IMR-90 (cell line): ENCODE data around the gene ZNF662. TPM values are rescaled to one million over a fixed set of nuclear protein-coding genes. Genes with fewer than 3 reads are reported as not detected.

Source experiments
- ATAC-seq: fragments of 200-7000 bp; cut with Tn5 transposase; 2 replicates; pipeline ENCODE4 v1.9.1; 2020; ENCODE audit warnings: low read depth, mild to moderate bottlenecking, moderate library complexity
- BruUV-seq: library from RNA; stranded (reverse); fragments of 400-500 nt; replicated peaks from 2 replicates; lab custom pipeline; 2021; lab: Mats Ljungman, UMichigan
- CTCF ChIA-PET: fragments of 300-600 bp; formaldehyde crosslinking; extraction: SDS; loops from one replicate; lab custom pipeline; 2021; ENCODE audit warnings: antibody characterized with exemption; lab: Yijun Ruan, JAX
- POLR2A ChIA-PET: fragments of 300-600 bp; sonication (Branson Sonifier 250); formaldehyde crosslinking; loops from one replicate; lab custom pipeline; 2022; ENCODE audit warnings: antibody characterized with exemption; ENCODE audit not compliant: unreplicated experiment; lab: Charles Lee
- DNase-seq: peaks from one replicate; pipeline ENCODE4 v3.0.0; 2013
- H2AFZ ChIP-seq: replicated peaks from 2 replicates; pipeline ENCODE3; 2013; ENCODE audit warnings: low read length, mild to moderate bottlenecking; ENCODE audit not compliant: poor library complexity
- H2AK5ac ChIP-seq: 2 replicates; pipeline ENCODE4 v1.6.1; 2013; ENCODE audit warnings: low read depth, low read length, inconsistent platforms
- H2AK9ac ChIP-seq: replicated peaks from 2 replicates; pipeline ENCODE3; 2013; ENCODE audit warnings: mild to moderate bottlenecking, low read depth, low read length, moderate library complexity; ENCODE audit not compliant: poor library complexity
- H2BK120ac ChIP-seq: 2 replicates; pipeline ENCODE4 v1.6.1; 2013; ENCODE audit warnings: low read depth, low read length, inconsistent platforms
- H2BK15ac ChIP-seq: 3 replicates; pipeline ENCODE4 v1.6.1; 2013; ENCODE audit warnings: low read depth, low read length, inconsistent platforms
- H2BK20ac ChIP-seq: 2 replicates; pipeline ENCODE4 v1.6.1; 2013; ENCODE audit warnings: low read depth, mild to moderate bottlenecking, inconsistent platforms, low read length, moderate library complexity
- H2BK5ac ChIP-seq: 2 replicates; pipeline ENCODE4 v1.6.1; 2013; ENCODE audit warnings: mild to moderate bottlenecking, low read depth, low read length, inconsistent platforms; ENCODE audit not compliant: poor library complexity, severe bottlenecking
- H3K14ac ChIP-seq: replicated peaks from 2 replicates; pipeline ENCODE4 v1.6.1; 2013; ENCODE audit warnings: low read depth, low read length, inconsistent platforms
- H3K18ac ChIP-seq: 2 replicates; pipeline ENCODE4 v1.6.1; 2013; ENCODE audit warnings: low read depth, low read length, control low read depth
- H3K23ac ChIP-seq: 2 replicates; pipeline ENCODE4 v1.6.1; 2013; ENCODE audit warnings: low read depth, low read length, inconsistent platforms
- H3K27ac ChIP-seq: 2 replicates; pipeline ENCODE4 v1.5.1; 2013; ENCODE audit warnings: mild to moderate bottlenecking, control low read depth, low read length; ENCODE audit not compliant: insufficient read depth
- H3K27me3 ChIP-seq: 2 replicates; pipeline ENCODE4 v1.6.1; 2013; ENCODE audit warnings: low read length; ENCODE audit not compliant: control insufficient read depth, insufficient read depth
- H3K36me3 ChIP-seq: 2 replicates; pipeline ENCODE4 v1.6.1; 2013; ENCODE audit warnings: low read length, mixed read lengths; ENCODE audit not compliant: control insufficient read depth, insufficient read depth
- H3K4ac ChIP-seq: 2 replicates; pipeline ENCODE4 v1.6.1; 2013; ENCODE audit warnings: low read depth, low read length, inconsistent platforms
- H3K4me1 ChIP-seq: 2 replicates; pipeline ENCODE4 v1.6.1; 2013; ENCODE audit warnings: low read length, mixed read lengths; ENCODE audit not compliant: control insufficient read depth, insufficient read depth
- H3K4me2 ChIP-seq: 2 replicates; pipeline ENCODE4 v1.6.1; 2013; ENCODE audit warnings: low read depth, mild to moderate bottlenecking, control low read depth, low read length, moderate library complexity
- H3K4me3 ChIP-seq: 2 replicates; pipeline ENCODE4 v1.5.1; 2013; ENCODE audit warnings: low read depth, mild to moderate bottlenecking, control low read depth, low read length, moderate library complexity; ENCODE audit not compliant: insufficient read depth
- H3K56ac ChIP-seq: 2 replicates; pipeline ENCODE4 v1.6.1; 2013; ENCODE audit warnings: low read length, inconsistent platforms; ENCODE audit not compliant: insufficient read depth; ENCODE audit errors: extremely low read depth
- H3K79me1 ChIP-seq, 2 experiments: 2 replicates each; pipeline ENCODE4 v1.6.1; 2013; ENCODE audit warnings: low read length in 2 of 2, inconsistent platforms in 1 of 2, low read depth in 1 of 2
- H3K9ac ChIP-seq: 2 replicates; pipeline ENCODE4 v1.6.1; 2013; ENCODE audit warnings: low read depth, low read length, control low read depth
- H3K9me1 ChIP-seq: 2 replicates; pipeline ENCODE4 v1.6.1; 2013; ENCODE audit warnings: low read length, inconsistent platforms; ENCODE audit not compliant: insufficient read depth
- H3K9me3 ChIP-seq: 2 replicates; pipeline ENCODE4 v1.6.1; 2013; ENCODE audit warnings: low read length; ENCODE audit not compliant: control insufficient read depth, insufficient read depth
- H4K20me1 ChIP-seq: 2 replicates; pipeline ENCODE4 v1.6.1; 2013; ENCODE audit warnings: low read length, inconsistent platforms; ENCODE audit not compliant: insufficient read depth
- H4K5ac ChIP-seq: 2 replicates; pipeline ENCODE4 v1.6.1; 2013; ENCODE audit warnings: mild to moderate bottlenecking, low read depth, low read length, control low read depth
- H4K8ac ChIP-seq, 2 experiments: 2 replicates each; pipeline ENCODE4 v1.6.1; 2013; ENCODE audit warnings: low read depth in 2 of 2, low read length in 2 of 2, control low read depth in 1 of 2, inconsistent platforms in 1 of 2
- H4K91ac ChIP-seq: 2 replicates; pipeline ENCODE4 v1.6.1; 2013; ENCODE audit warnings: low read depth, low read length, inconsistent platforms; ENCODE audit not compliant: insufficient read depth
- BHLHE40 ChIP-seq: fragments of 150-350 bp; IDR thresholded peaks from 2 replicates; pipeline ENCODE4 v1.6.1; 2016; ENCODE audit warnings: mild to moderate bottlenecking, low read depth, low read length
- CHD1 ChIP-seq: IDR thresholded peaks from 2 replicates; pipeline ENCODE4 v1.6.1; 2012; ENCODE audit warnings: low read depth, low read length, improper control_type of control experiment
- FOS ChIP-seq: fragments of 150-350 bp; IDR thresholded peaks from 2 replicates; pipeline ENCODE4 v1.6.1; 2016; ENCODE audit warnings: low read depth, low read length
- MAFK ChIP-seq: IDR thresholded peaks from 2 replicates; pipeline ENCODE4 v1.6.1; 2012; ENCODE audit warnings: low read depth, low read length, improper control_type of control experiment
- MXI1 ChIP-seq: IDR thresholded peaks from 2 replicates; pipeline ENCODE4 v1.6.1; 2012; ENCODE audit warnings: low read depth, mild to moderate bottlenecking, low read length, moderate library complexity, borderline replicate concordance
- NFE2L2 ChIP-seq: fragments of 150-350 bp; IDR thresholded peaks from 2 replicates; pipeline ENCODE4 v1.6.1; 2016; ENCODE audit warnings: low read depth, mild to moderate bottlenecking, low read length
- POLR2A ChIP-seq: IDR thresholded peaks from 2 replicates; pipeline ENCODE4 v1.6.1; 2012; ENCODE audit warnings: mild to moderate bottlenecking, low read depth, low read length
- RCOR1 ChIP-seq: IDR thresholded peaks from 2 replicates; pipeline ENCODE4 v1.6.1; 2012; ENCODE audit warnings: mild to moderate bottlenecking, low read length, improper control_type of control experiment; ENCODE audit not compliant: insufficient replicate concordance
- RFX5 ChIP-seq: IDR thresholded peaks from 2 replicates; pipeline ENCODE4 v1.8.0; 2012; ENCODE audit warnings: low read depth, mild to moderate bottlenecking, low read length, moderate library complexity
- SMC3 ChIP-seq: fragments of 150-350 bp; IDR thresholded peaks from 2 replicates; pipeline ENCODE4 v1.6.1; 2016; ENCODE audit warnings: low read depth, mild to moderate bottlenecking, antibody characterized with exemption, low read length, moderate library complexity
- WGBS, 2 experiments: methylation state at CpG; one replicate each; pipeline versions ENCODE4 v1.1.5 to v1.1.7; 2013; ENCODE audit warnings: missing lambda C conversion rate in 2 of 2; ENCODE audit not compliant: insufficient read length in 1 of 2; ENCODE audit errors: extremely low coverage in 2 of 2; 5-methylcytosine and 5-hydroxymethylcytosine counted together
- dilution Hi-C: fragments of 300-500 bp; cut with HindIII; formaldehyde crosslinking; loops from one replicate; pipeline ENCODE4 v1.14.3; 2018; ENCODE audit warnings: low sequenced_read_pairs; ENCODE audit not compliant: unreplicated experiment
- in situ Hi-C: fragments of 300-500 bp; cut with MboI; formaldehyde crosslinking; loops from 3 replicates; pipeline ENCODE4 v1.14.3; 2019; ENCODE audit warnings: low sequenced_read_pairs, inconsistent platforms, mixed read lengths
- intact Hi-C: fragments of 100-400 bp; cut with micrococcal nuclease; formaldehyde crosslinking; loops from 2 replicates; pipeline ENCODE4 v1.10.0; 2022
- polyA plus RNA-seq, 3 experiments: library from polyadenylated mRNA; depleted of rRNA; stranded (reverse); fragments of >200 nt; gene quantifications; 2 replicates each; pipeline ENCODE4 v1.2.3, GENCODE V29; 2012; ENCODE audit warnings: low replicate concordance in 1 of 3
- total RNA-seq: library from RNA; depleted of rRNA; stranded (reverse); fragments of >200 nt; gene quantifications from 2 replicates; pipeline ENCODE4 v1.2.3, GENCODE V29; 2012
- TF ChIP-seq, protein P1 (sequence below): conservative IDR thresholded peaks from 2 replicates; pipeline ENCODE4 v1.5.1; 2012; ENCODE audit warnings: mild to moderate bottlenecking, low read depth, low read length, improper control_type of control experiment
- TF ChIP-seq, protein P2 (sequence below): fragments of 150-350 bp; IDR thresholded peaks from 2 replicates; pipeline ENCODE4 v1.6.1; 2017; ENCODE audit warnings: mild to moderate bottlenecking, antibody characterized with exemption, low read length, low read depth
- TF ChIP-seq, protein P3 (sequence below): fragments of 150-350 bp; IDR thresholded peaks from 2 replicates; pipeline ENCODE4 v1.6.1; 2016; ENCODE audit warnings: low read depth, mild to moderate bottlenecking, low read length, moderate library complexity, borderline replicate concordance

ZNF662 gene
- total and polyA plus RNA-seq, 2 of the 4 experiments (the other 2 are of a cell fraction): 0.29 to 0.54 TPM

DNA sequence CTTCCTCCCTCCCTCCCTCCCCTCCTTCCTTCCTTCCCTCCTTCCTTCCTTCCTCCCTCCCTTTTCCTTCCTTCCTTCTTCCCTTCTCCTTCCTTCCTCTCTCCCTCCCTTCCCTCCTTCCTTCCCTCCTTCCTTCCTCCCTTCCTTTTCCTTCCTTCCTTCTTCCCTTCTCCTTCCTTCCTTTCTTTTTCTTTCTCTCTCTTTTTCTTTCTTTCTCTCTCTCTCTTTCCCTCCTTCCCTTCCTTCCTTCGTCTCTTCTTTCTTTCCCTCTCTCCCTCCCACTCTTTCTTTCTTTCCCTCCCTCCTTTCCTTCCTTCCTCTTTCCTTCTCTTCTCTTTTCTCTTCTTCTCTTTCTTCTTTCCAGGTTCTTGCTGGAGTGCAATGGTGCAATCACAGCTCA lies 1.9 kb upstream of the ZNF662 start:
- WGBS, 2 experiments: 67% methylated on average over 1 of the region's 1 CpG; no CpG with 5 or more reads in 1 of the 2 experiments
- H3K36me3 ChIP-seq: no peaks in the 10 kb centered on the region
- DNase-seq: no peak

More for the DNA sequence above, 1.9 kb upstream of the ZNF662 start:
- Histone ChIP-seq H3K4me3 (no peak overlapping the region), H2BK120ac (no peak overlapping the region), H2BK15ac (no peak overlapping the region), H2AK9ac (no peak overlapping the region), H2BK20ac (no peak overlapping the region), H3K14ac (no peak overlapping the region), H2AK5ac (no peak overlapping the region), H3K9me3 (no peaks in the 10 kb centered on the region), H4K20me1 (no peaks in the 10 kb centered on the region), H2AFZ (no peak overlapping the region), H3K27me3 (peaks cover 13% of the 10 kb centered on the region), H3K56ac (no peak overlapping the region), H3K9ac (no peak overlapping the region), H3K23ac (no peak overlapping the region), H3K4ac (no peak overlapping the region), H4K5ac (no peak overlapping the region), H3K4me1 (no peaks in the 10 kb centered on the region), H3K9me1 (no peaks in the 10 kb centered on the region), H3K79me1 (no peaks in the 10 kb centered on the region), H4K8ac (no peak overlapping the region), H3K4me2 (no peak overlapping the region), H4K91ac (no peak overlapping the region), H3K27ac (no peak overlapping the region), H3K18ac (no peak overlapping the region), H2BK5ac (no peak overlapping the region)
- BruUV-seq: no TSS peak
- dilution Hi-C loops (no loop called here), intact Hi-C loops (no loop called here), in situ Hi-C loops (no loop called here)
- TF ChIP-seq MAFK (no peak), RFX5 (no peak), MXI1 (no peak), NFE2L2 (no peak), POLR2A (no peak), FOS (no peak), RCOR1 (no peak), SMC3 (no peak), CHD1 (no peak), BHLHE40 (no peak)
- TF ChIP-seq, protein P1, sequence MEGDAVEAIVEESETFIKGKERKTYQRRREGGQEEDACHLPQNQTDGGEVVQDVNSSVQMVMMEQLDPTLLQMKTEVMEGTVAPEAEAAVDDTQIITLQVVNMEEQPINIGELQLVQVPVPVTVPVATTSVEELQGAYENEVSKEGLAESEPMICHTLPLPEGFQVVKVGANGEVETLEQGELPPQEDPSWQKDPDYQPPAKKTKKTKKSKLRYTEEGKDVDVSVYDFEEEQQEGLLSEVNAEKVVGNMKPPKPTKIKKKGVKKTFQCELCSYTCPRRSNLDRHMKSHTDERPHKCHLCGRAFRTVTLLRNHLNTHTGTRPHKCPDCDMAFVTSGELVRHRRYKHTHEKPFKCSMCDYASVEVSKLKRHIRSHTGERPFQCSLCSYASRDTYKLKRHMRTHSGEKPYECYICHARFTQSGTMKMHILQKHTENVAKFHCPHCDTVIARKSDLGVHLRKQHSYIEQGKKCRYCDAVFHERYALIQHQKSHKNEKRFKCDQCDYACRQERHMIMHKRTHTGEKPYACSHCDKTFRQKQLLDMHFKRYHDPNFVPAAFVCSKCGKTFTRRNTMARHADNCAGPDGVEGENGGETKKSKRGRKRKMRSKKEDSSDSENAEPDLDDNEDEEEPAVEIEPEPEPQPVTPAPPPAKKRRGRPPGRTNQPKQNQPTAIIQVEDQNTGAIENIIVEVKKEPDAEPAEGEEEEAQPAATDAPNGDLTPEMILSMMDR: no peak
- TF ChIP-seq, protein P2, sequence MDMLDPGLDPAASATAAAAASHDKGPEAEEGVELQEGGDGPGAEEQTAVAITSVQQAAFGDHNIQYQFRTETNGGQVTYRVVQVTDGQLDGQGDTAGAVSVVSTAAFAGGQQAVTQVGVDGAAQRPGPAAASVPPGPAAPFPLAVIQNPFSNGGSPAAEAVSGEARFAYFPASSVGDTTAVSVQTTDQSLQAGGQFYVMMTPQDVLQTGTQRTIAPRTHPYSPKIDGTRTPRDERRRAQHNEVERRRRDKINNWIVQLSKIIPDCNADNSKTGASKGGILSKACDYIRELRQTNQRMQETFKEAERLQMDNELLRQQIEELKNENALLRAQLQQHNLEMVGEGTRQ: no peak
- TF ChIP-seq, protein P3, sequence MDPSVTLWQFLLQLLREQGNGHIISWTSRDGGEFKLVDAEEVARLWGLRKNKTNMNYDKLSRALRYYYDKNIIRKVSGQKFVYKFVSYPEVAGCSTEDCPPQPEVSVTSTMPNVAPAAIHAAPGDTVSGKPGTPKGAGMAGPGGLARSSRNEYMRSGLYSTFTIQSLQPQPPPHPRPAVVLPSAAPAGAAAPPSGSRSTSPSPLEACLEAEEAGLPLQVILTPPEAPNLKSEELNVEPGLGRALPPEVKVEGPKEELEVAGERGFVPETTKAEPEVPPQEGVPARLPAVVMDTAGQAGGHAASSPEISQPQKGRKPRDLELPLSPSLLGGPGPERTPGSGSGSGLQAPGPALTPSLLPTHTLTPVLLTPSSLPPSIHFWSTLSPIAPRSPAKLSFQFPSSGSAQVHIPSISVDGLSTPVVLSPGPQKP: no peak
- no peak for ATAC-seq
- ChIA-PET CTCF (no interaction called here), POLR2A (no interaction called here)
